Measurements from ENCODE around the gene RIMBP2. TPM values are rescaled to one million over a fixed set of nuclear protein-coding genes. Genes with fewer than 3 reads are reported as not detected.

RIMBP2 gene
- polyA plus RNA-seq, 1 donor (not counting 4 experiments of a cell fraction or from before 2014, with no cell fraction given), result 0.16 TPM

- no peaks in the 10 kb centered on the region for H4K20me1 ChIP-seq (ENCODE audit: control insufficient read depth, extremely low read depth, insufficient read depth, low read length)
- H3K9ac ChIP-seq (ENCODE audit: control insufficient read depth, extremely low read depth, insufficient read depth, low read length), result no peak overlapping the region
- H3K4me2 ChIP-seq (ENCODE audit: control insufficient read depth, extremely low read depth, insufficient read depth, low read depth, low read length), result no peak overlapping the region
- no peaks in the 10 kb centered on the region for H3K9me1 ChIP-seq (ENCODE audit: control insufficient read depth, extremely low read depth, insufficient read depth, low read length)
- no peaks in the 10 kb centered on the region for H3K27me3 ChIP-seq (ENCODE audit: control insufficient read depth, extremely low read depth, insufficient read depth, low read length)
- no peaks in the 10 kb centered on the region for H3K79me2 ChIP-seq (ENCODE audit: control insufficient read depth, insufficient read depth, low read length)
- H3K27ac ChIP-seq (ENCODE audit: control insufficient read depth, insufficient read depth, low read length), result no peak overlapping the region
- dilution Hi-C loops (cut with MboI; ENCODE audit: extremely low pct_ligation_motif_present, low sequenced_read_pairs), result no loop called here
- DNase-seq (ENCODE audit: low read depth, low spot score) (no peak), FAIRE-seq (no peak)
- H3K4me1 ChIP-seq (ENCODE audit: control insufficient read depth, extremely low read depth, insufficient read depth, low read length), result no peaks in the 10 kb centered on the region
- H3K9me3 ChIP-seq (ENCODE audit: control insufficient read depth, low read depth, low read length), result peaks cover 8% of the 10 kb centered on the region
- no peak overlapping the region for H2AFZ ChIP-seq (ENCODE audit: control insufficient read depth, low read length)
- TF ChIP-seq, protein P1, sequence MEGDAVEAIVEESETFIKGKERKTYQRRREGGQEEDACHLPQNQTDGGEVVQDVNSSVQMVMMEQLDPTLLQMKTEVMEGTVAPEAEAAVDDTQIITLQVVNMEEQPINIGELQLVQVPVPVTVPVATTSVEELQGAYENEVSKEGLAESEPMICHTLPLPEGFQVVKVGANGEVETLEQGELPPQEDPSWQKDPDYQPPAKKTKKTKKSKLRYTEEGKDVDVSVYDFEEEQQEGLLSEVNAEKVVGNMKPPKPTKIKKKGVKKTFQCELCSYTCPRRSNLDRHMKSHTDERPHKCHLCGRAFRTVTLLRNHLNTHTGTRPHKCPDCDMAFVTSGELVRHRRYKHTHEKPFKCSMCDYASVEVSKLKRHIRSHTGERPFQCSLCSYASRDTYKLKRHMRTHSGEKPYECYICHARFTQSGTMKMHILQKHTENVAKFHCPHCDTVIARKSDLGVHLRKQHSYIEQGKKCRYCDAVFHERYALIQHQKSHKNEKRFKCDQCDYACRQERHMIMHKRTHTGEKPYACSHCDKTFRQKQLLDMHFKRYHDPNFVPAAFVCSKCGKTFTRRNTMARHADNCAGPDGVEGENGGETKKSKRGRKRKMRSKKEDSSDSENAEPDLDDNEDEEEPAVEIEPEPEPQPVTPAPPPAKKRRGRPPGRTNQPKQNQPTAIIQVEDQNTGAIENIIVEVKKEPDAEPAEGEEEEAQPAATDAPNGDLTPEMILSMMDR (optimal IDR thresholded peaks at IDR 0.05 in 1 of 3, IDR thresholded peaks at IDR 0.05 in 1 of 3, conservative IDR thresholded peaks at IDR 0.05 in 1 of 3; ENCODE audit: extremely low read depth in 1 of 3, insufficient read depth in 2 of 3, low read length in 3 of 3), result no peak
- TF ChIP-seq EZH2 (IDR thresholded peaks at IDR 0.05; ENCODE audit: low read length), result no peak
- no peaks in the 10 kb centered on the region for H3K36me3 ChIP-seq (ENCODE audit: control insufficient read depth in 2 of 2, extremely low read depth in 1 of 2, insufficient read depth in 2 of 2, low read length in 2 of 2)
- no peak overlapping the region for H3K4me3 ChIP-seq (ENCODE audit: control insufficient read depth in 2 of 3, extremely low read depth in 1 of 3, insufficient read depth in 2 of 3, low read depth in 1 of 3, low read length in 3 of 3)
Observed at GRCh38 chr12:130504110-130504839, 211.8 kb downstream of the RIMBP2 start.

- Histone ChIP-seq H3K4me1 (ENCODE audit: control insufficient read depth, extremely low read depth, insufficient read depth, low read length) (no peaks in the 10 kb centered on the region), H3K4me2 (ENCODE audit: control insufficient read depth, extremely low read depth, insufficient read depth, low read depth, low read length) (no peak overlapping the region), H3K9me3 (ENCODE audit: control insufficient read depth, low read depth, low read length) (peaks cover 7% of the 10 kb centered on the region), H3K27ac (ENCODE audit: control insufficient read depth, insufficient read depth, low read length) (no peak overlapping the region), H2AFZ (ENCODE audit: control insufficient read depth, low read length) (no peak overlapping the region), H3K4me3 (ENCODE audit: control insufficient read depth in 2 of 3, extremely low read depth in 1 of 3, insufficient read depth in 2 of 3, low read depth in 1 of 3, low read length in 3 of 3) (no peak overlapping the region), H3K79me2 (ENCODE audit: control insufficient read depth, insufficient read depth, low read length) (no peaks in the 10 kb centered on the region), H4K20me1 (ENCODE audit: control insufficient read depth, extremely low read depth, insufficient read depth, low read length) (no peaks in the 10 kb centered on the region), H3K9me1 (ENCODE audit: control insufficient read depth, extremely low read depth, insufficient read depth, low read length) (no peaks in the 10 kb centered on the region), H3K36me3 (ENCODE audit: control insufficient read depth in 2 of 2, extremely low read depth in 1 of 2, insufficient read depth in 2 of 2, low read length in 2 of 2) (no peaks in the 10 kb centered on the region), H3K27me3 (ENCODE audit: control insufficient read depth, extremely low read depth, insufficient read depth, low read length) (no peaks in the 10 kb centered on the region), H3K9ac (ENCODE audit: control insufficient read depth, extremely low read depth, insufficient read depth, low read length) (no peak overlapping the region)
- dilution Hi-C loops (cut with MboI; ENCODE audit: extremely low pct_ligation_motif_present, low sequenced_read_pairs), result no loop called here
- FAIRE-seq (no peak), DNase-seq (ENCODE audit: low read depth, low spot score) (no peak)
- TF ChIP-seq EZH2 (IDR thresholded peaks at IDR 0.05; ENCODE audit: low read length), result no peak
- TF ChIP-seq, protein P1 (optimal IDR thresholded peaks at IDR 0.05 in 1 of 3, IDR thresholded peaks at IDR 0.05 in 1 of 3, conservative IDR thresholded peaks at IDR 0.05 in 1 of 3; ENCODE audit: extremely low read depth in 1 of 3, insufficient read depth in 2 of 3, low read length in 3 of 3), result no peak
Observed at GRCh38 chr12:130501821-130502220, 214.3 kb downstream of the RIMBP2 start.
